D721Med (cell line): ENCODE data around the gene KCNIP1.

Experiments
- DNase-seq: peaks from one replicate; pipeline ENCODE4 v3.0.0; 2011; ENCODE audit warnings: low spot score; ENCODE audit not compliant: insufficient read length
- FAIRE-seq: peaks from 2 replicates; lab custom pipeline; 2011; peaks lifted over from hg19 to GRCh38; lab: Jason Lieb, UNC
- CTCF ChIP-seq: IDR thresholded peaks from 2 replicates; pipeline ENCODE4 v1.5.1; 2012; ENCODE audit warnings: mild to moderate bottlenecking, control low read depth; ENCODE audit not compliant: insufficient read depth; ENCODE audit errors: missing control alignments

Gene KCNIP1

DNA sequence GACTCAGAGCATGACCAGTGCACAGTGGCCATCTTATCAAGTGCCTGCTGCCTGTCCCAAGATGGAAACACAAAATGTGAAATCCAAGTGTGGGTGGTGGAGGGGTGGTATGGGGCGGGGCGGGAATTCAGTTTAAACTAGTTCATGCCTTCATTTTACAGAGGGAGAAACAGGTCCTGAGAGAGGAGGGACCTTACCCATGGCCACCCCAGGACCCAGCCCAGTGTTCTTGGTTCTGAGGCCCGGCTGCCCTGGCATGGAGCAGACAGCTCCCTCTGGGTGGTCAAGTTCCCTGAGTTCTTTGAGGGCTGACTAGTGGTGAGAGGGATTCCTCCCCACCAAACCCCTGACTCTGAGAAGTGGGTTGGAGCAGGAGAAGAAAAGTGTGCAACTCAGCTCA, 20.8 kb downstream of the KCNIP1 start:
- no peak for DNase-seq
- FAIRE-seq, result no peak
- TF ChIP-seq CTCF, result no peak

GRCh38 chr5:170525470-170526211, 21.8 kb downstream of the KCNIP1 start:
- no peak for FAIRE-seq
- no peak for TF ChIP-seq CTCF
- no peak for DNase-seq

GRCh38 chr5:170527991-170528390, 24.2 kb downstream of the KCNIP1 start:
- FAIRE-seq, result no peak
- DNase-seq, result no peak
- TF ChIP-seq CTCF, result no peak

- no peak for DNase-seq
- no peak for FAIRE-seq
- TF ChIP-seq CTCF, result no peak
Measured at GRCh38 chr5:170528976-170529375, 25.2 kb downstream of the KCNIP1 start.

DNA sequence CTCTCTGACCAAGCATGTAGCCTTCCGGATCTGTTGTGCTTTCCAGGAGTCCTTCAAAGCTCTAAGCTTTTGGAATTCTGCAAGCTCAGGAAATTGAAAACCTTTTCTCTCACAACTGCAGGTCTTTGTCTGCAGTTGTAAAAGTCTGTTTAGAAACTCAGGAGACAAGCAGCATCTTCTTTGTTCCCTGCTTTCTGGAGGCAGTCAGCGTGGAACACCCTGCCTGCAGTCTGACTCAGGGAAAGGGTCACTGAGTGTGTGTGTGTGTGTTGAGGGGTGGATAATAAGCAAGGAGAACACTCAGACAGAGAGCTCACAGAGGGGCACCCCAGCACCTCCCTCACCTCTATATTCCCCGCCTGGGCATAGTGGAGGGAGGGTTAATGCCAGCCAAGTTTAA, 29.1 kb downstream of the KCNIP1 start:
- DNase-seq, result no peak
- FAIRE-seq, result no peak
- no peak for TF ChIP-seq CTCF

DNA sequence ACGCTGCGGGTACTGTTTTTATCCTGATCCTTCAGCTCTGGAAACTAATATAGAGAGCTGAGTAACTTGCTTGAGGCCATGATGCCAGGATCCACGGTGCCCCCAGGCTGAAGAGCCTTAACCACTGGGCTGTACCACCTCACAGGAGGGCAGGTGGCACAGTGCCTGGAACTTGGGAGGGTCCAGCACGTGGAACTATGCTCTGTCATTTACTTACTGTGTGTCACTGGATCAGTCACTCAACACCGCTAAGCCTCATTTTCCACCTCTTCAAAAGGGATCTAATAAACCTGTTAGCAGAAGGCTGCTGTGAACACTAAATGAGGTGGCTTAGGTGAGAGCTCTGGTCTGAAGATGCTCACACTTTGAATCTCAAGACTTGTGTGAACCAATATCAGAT, 29.6 kb downstream of the KCNIP1 start:
- FAIRE-seq (no peak), DNase-seq (no peak)
- TF ChIP-seq CTCF, result no peak

- no peak for DNase-seq
- no peak for FAIRE-seq
- TF ChIP-seq CTCF, result no peak
Measured at GRCh38 chr5:170534177-170534576, 30.4 kb downstream of the KCNIP1 start.
